ENCODE measurements around the gene SIAH3. TPM values are rescaled to one million over a fixed set of nuclear protein-coding genes. Genes with fewer than 3 reads are reported as not detected.
"Not testable (repeated sequence)": the region's sequence is repeated elsewhere in the genome, so short reads cannot be mapped to it uniquely, and the experiment has no call there.

SIAH3 gene
- total RNA-seq, 2 experiments from 2014 or later = 0.18 to 0.19 TPM

DNA sequence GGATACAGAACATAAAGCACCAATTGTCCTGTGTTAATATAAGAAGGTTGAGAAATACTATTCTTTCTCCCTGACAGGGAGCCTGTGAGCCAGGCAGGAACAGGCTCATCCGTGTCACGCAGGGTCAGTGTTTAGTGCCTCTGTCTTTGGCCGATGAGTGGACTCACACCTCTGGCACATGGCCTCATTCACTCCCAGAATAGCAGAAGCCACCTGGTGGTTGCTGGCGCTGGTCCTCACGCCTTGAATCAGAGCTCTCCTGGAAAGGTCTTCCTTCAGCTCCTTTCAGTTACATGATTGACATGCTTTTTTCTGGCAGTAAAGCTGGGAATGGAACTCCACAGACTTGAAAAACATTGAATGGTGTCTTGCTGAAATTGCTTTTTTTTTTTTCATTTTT lies 28.1 kb upstream of the SIAH3 start:
- intact Hi-C loops (cut with DNase I, micrococcal nuclease) = no loop called here
- ATAC-seq (no peak), DNase-seq (no peak)
- peaks cover 2% of the 10 kb centered on the region for H3K27me3 Mint-ChIP-seq
- H3K4me3 Mint-ChIP-seq = no peak overlapping the region
- no peaks in the 10 kb centered on the region for H3K9me3 Mint-ChIP-seq (ENCODE audit: low read depth)
- H3K36me3 Mint-ChIP-seq (ENCODE audit: low read depth) = no peaks in the 10 kb centered on the region
- CTCF ChIA-PET = interaction anchor here (0.6 to 1.2 kb wide), 3 partner anchors 53 to 178 kb away, joined by 3 to 5 read pairs (median 5); no protein-coding TSS in a partner anchor
- POLR2A ChIA-PET = no interaction called here
- no peaks in the 10 kb centered on the region for H3K4me1 Mint-ChIP-seq
- no peak overlapping the region for H3K27ac Mint-ChIP-seq

DNA sequence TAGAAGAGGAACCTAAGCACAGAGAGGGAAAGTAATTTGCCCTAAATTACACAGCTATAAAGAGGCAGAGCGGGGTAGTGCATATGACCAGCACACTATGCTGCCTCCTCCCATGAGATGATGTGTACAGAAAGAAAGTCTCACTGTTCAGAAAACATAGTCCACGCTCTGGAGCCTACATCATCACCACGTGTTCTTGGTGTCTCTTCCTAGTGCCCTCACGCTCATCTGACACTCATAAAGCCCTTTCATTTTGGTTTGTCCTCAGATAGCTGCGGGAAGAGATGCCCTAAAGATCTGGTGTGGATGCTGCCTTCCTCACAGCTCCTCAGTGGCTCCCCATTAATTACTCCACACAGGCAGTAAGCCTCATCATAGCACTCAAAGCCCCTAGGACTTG lies 27.4 kb upstream of the SIAH3 start:
- CTCF ChIA-PET = interaction anchor here (0.6 to 1.2 kb wide), 2 partner anchors 54 to 65 kb away, joined by 3 to 5 read pairs; no protein-coding TSS in a partner anchor
- no peak for ATAC-seq

DNA sequence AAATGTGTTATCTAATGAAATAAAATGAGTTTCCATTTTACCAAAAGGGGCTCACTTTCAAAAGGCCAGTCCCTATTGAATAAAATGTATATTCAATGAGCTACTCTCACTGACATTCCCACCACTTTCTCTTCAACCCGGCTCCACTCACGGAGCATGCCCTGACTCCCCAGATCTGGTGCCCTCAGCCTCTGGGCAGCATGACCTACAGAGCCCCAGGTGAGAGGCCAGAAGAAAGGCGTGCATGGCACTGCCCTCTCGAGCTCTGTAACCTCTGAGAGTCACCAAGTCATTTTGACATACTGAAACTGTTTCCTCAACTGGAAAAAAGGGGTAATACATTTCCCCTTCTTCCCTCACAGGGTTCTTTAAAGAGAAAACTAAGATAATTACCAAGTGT lies 25.2 kb upstream of the SIAH3 start:
- ATAC-seq (no peak), DNase-seq (no peak)
- Mint-ChIP-seq H3K9me3 (ENCODE audit: low read depth) (no peaks in the 10 kb centered on the region), H3K4me3 (no peak overlapping the region), H3K27me3 (no peaks in the 10 kb centered on the region), H3K27ac (no peak overlapping the region), H3K36me3 (ENCODE audit: low read depth) (no peaks in the 10 kb centered on the region), H3K4me1 (no peaks in the 10 kb centered on the region)
- intact Hi-C loops (cut with DNase I, micrococcal nuclease) = no loop called here
- POLR2A ChIA-PET = no interaction called here
- CTCF ChIA-PET = no interaction called here

More for the DNA sequence above, 27.4 kb upstream of the SIAH3 start:
- POLR2A ChIA-PET = no interaction called here
- Mint-ChIP-seq H3K4me3 (no peak overlapping the region), H3K27ac (no peak overlapping the region), H3K36me3 (ENCODE audit: low read depth) (no peaks in the 10 kb centered on the region), H3K9me3 (ENCODE audit: low read depth) (no peaks in the 10 kb centered on the region), H3K27me3 (peaks cover 2% of the 10 kb centered on the region), H3K4me1 (no peaks in the 10 kb centered on the region)
- DNase-seq = no peak
- intact Hi-C loops (cut with DNase I, micrococcal nuclease) = no loop called here

DNA sequence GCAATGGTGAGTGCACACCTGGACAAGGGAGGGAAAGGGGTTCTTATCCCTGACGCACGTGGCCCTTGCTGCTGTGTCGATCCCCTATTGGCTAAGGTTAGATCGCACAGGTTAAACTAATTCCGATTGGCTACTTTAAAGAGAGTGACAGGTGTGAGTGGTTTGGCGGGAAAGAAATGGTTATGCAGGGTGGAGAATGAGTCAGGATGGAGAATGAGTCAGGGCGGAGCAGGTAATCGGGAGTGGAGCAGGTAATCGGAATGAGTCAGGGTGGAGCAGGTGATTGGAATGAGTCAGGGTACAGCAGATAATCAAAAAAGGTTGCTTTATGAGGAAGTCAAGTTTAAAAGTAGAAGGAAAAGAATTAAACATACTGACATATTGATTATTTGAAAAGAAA lies 24.4 kb upstream of the SIAH3 start:
- intact Hi-C loops (cut with DNase I, micrococcal nuclease) = no loop called here
- ChIA-PET CTCF (no interaction called here), POLR2A (no interaction called here)
- DNase-seq (no peak), ATAC-seq (no peak)
- Mint-ChIP-seq H3K27ac (no peak overlapping the region), H3K4me1 (no peaks in the 10 kb centered on the region), H3K4me3 (no peak overlapping the region), H3K9me3 (ENCODE audit: low read depth) (no peaks in the 10 kb centered on the region), H3K36me3 (ENCODE audit: low read depth) (no peaks in the 10 kb centered on the region), H3K27me3 (no peaks in the 10 kb centered on the region)

DNA sequence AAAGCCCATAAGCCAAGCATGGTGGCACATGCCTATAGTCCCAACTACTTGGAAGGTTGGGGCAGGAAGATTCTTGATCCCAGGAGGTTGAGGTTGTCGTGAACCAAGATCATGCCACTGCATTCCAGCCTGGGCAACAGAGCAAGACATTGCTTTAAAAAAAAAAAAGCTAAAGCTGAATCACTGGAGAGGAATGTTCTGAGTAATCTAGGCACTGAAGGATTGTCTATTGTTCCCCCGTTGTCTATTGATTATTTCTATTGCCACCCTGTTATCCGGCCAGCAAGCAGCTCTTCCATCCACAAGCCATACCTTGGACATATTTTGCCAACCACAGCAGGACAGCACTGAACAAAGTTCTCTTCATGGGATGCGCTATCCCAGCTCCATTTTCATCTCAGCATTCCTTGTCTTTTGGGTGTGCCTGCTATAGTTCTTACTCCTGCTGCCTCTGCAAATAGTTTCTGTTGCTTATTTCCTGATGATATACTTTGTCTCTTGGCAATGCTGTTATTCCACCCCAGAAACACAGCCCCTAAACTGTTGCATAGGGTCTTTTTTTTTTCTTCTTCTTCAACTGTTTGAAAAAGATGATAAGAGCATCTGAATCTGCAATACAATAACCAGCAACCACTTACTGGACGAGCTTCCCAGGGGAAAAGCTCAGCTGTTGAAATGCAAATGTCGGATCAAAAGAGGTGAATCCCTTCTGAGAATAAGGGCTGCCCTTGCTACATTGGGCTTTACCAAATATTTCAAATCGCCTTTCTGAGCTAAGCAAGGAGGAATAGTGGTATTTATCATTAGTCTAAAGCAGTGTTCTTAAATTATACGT lies 22.2 kb upstream of the SIAH3 start:
- Mint-ChIP-seq H3K36me3 (ENCODE audit: low read depth) (no peaks in the 10 kb centered on the region), H3K4me3 (no peak overlapping the region), H3K4me1 (no peaks in the 10 kb centered on the region), H3K27ac (no peak overlapping the region), H3K9me3 (ENCODE audit: low read depth) (no peaks in the 10 kb centered on the region), H3K27me3 (no peaks in the 10 kb centered on the region)
- CTCF ChIA-PET = interaction anchor here (0.5 to 1.1 kb wide), 3 partner anchors 13 to 294 kb away, joined by 3 read pairs; no protein-coding TSS in a partner anchor
- POLR2A ChIA-PET = interaction anchor here (0.5 kb wide), 1 partner anchor 23 kb away, joined by 5 read pairs; no protein-coding TSS in a partner anchor
- DNase-seq (no peak), ATAC-seq (no peak)
- intact Hi-C loops (cut with DNase I, micrococcal nuclease) = no loop called here

DNA sequence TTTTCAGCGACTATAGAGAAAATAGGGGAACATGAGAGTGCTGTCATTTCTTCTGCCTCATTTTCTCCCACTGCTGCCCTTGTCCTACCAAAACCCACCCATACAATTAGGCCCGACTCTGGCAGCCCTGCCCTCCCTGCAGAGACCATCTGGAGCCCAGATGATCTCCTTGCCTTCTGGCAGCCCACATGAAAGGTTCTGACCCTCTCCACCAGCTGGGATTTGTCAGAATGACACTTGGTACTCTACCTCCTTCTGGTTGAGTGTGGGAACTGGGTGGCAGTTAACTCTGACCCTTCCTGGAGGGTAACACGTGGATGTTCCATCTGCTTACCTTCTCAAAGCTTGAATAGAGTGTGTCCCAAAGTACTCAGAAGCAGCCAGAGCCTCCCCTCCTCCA lies 21.0 kb upstream of the SIAH3 start:
- no peak for ATAC-seq
- Mint-ChIP-seq H3K27ac (no peak overlapping the region), H3K4me1 (no peaks in the 10 kb centered on the region), H3K27me3 (no peaks in the 10 kb centered on the region), H3K36me3 (ENCODE audit: low read depth) (no peaks in the 10 kb centered on the region), H3K9me3 (ENCODE audit: low read depth) (no peaks in the 10 kb centered on the region), H3K4me3 (no peak overlapping the region)
- intact Hi-C loops (cut with DNase I, micrococcal nuclease) = no loop called here
- POLR2A ChIA-PET = no interaction called here
- CTCF ChIA-PET = interaction anchor here (0.5 kb wide), 1 partner anchor 181 kb away, joined by 3 read pairs; no protein-coding TSS in a partner anchor
- no peak for DNase-seq

DNA sequence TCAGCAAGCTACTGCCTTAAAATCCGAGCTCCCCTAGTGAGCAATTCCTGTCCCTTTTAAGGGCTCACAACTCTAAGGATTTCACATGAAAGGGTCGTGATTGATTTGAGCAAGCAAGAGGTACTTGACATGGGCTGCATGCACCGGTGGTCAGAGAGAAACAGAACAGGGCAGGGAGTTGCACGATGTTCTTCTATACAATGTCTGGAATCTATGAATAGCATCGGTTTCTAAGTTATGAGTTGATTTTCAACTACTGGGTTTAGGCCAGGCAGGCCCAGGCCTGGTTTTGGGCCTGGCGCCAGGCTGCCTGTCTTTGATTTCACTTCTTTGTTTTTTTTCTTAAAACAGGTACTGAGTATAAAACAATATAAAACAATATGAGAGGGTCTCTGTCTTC lies 19.6 kb upstream of the SIAH3 start:
- H3K9me3 Mint-ChIP-seq (ENCODE audit: low read depth); intact Hi-C loops (cut with DNase I, micrococcal nuclease); H3K4me1 Mint-ChIP-seq; H3K36me3 Mint-ChIP-seq (ENCODE audit: low read depth); H3K4me3 Mint-ChIP-seq; ATAC-seq; H3K27ac Mint-ChIP-seq; H3K27me3 Mint-ChIP-seq; POLR2A ChIA-PET; DNase-seq: not testable (repeated sequence)
- CTCF ChIA-PET = interaction anchor here (0.6 kb wide), 1 partner anchor 45 kb away, joined by 3 read pairs; no protein-coding TSS in a partner anchor

DNA sequence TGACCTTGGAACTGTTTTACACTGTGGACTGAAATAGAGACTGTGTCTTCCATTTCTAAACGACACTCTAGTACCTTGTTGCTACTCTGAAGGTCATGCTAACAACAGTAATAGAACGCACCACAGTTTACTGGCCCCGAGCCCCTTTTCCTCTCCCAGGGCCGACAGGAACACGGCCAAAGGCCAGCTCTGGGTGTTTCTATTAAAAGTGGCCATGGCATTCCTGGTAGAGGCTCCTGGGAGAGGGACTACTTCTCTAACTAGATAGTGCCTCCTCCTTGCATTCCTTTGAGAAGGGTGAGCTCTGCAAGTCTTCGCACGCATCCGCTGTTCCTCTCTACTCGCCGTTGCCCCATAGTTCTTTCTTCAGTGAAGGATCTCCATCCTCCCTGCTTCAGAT lies 18.7 kb upstream of the SIAH3 start:
- Mint-ChIP-seq H3K27me3 (no peaks in the 10 kb centered on the region), H3K9me3 (ENCODE audit: low read depth) (no peaks in the 10 kb centered on the region), H3K27ac (no peak overlapping the region), H3K4me3 (no peak overlapping the region), H3K36me3 (ENCODE audit: low read depth) (no peaks in the 10 kb centered on the region), H3K4me1 (no peaks in the 10 kb centered on the region)
- ChIA-PET POLR2A (no interaction called here), CTCF (interaction anchor here (0.6 kb wide), 2 partner anchors 65 to 884 kb away, joined by 3 read pairs; no protein-coding TSS in a partner anchor)
- DNase-seq (no peak), ATAC-seq (no peak)
- intact Hi-C loops (cut with DNase I, micrococcal nuclease) = no loop called here

DNA sequence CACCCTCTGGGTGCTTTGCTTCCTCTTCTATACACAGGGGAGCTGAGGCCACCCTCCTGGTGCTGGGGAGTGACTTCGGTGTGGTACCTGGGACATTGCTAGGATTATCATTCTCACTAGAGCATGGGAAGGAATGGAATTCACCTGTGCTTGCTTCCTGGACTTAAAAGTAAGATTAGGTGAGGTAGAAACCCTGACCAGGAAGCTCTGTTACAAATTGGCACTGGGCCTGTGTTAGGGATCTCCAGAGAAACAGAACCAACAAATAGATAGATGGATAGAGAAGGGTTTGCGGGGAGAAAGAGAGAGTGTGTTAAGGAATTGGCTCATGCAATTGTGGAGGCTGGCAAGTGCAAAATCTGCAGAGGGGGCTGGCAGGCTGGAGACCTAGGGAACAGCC lies 13.9 kb upstream of the SIAH3 start:
- no peak overlapping the region for H3K27ac Mint-ChIP-seq
- no peak for DNase-seq
- intact Hi-C loops (cut with DNase I, micrococcal nuclease) = no loop called here
- ChIA-PET CTCF (interaction anchor here (1.3 kb wide), 1 partner anchor 137 kb away, joined by 4 read pairs; no protein-coding TSS in a partner anchor), POLR2A (interaction anchor here (0.7 kb wide), 1 partner anchor 11 kb away, joined by 3 read pairs; no protein-coding TSS in a partner anchor)
- no peaks in the 10 kb centered on the region for H3K27me3 Mint-ChIP-seq
- H3K9me3 Mint-ChIP-seq (ENCODE audit: low read depth) = no peaks in the 10 kb centered on the region
- H3K4me3 Mint-ChIP-seq = no peak overlapping the region
- no peak for ATAC-seq
- H3K4me1 Mint-ChIP-seq = no peaks in the 10 kb centered on the region
- no peaks in the 10 kb centered on the region for H3K36me3 Mint-ChIP-seq (ENCODE audit: low read depth)

DNA sequence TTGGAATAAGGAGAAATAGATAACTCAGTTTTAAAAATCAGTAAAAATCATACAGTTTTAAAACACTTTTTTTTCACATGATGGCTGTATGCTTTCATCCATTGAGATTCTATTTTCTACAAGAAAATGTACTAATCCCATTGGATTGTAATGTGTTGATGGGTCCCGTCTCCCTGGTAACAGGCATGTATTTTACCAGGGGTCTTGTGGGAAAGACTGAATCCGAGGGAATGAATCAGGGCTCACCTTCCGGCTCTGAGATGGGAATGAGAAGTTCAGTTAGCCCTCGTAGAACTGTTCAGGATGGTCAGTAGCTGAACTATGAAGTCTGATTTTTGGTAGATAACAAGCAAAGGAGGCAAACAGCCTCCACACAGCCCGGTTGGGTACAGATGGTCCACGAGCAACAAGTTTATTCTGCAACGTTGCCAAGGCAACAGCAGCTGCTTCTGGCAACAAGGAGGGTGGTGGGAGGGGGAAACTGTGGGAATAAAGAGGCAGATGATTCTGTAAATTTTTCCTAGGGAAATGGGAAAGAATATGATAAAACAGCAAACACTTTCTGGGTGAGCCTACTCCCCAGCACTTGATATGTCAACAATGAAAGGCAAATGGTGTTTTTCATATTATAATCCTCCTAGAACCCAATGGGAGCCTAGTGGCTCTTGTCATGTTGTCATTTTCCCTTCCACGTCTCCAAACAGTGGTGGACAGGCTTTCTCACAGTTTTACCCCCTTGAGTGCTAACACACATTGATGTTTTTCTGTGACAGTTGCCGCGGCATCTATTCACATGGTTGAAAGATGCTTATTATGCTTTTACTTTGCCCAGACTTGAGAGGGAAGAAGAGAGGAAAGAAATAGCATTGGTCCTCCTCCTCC lies 12.4 kb upstream of the SIAH3 start:
- no peak overlapping the region for H3K27ac Mint-ChIP-seq
- H3K36me3 Mint-ChIP-seq (ENCODE audit: low read depth) = no peaks in the 10 kb centered on the region
- no peaks in the 10 kb centered on the region for H3K27me3 Mint-ChIP-seq
- intact Hi-C loops (cut with DNase I, micrococcal nuclease) = no loop called here
- DNase-seq = no peak
- no peak overlapping the region for H3K4me3 Mint-ChIP-seq
- ChIA-PET POLR2A (no interaction called here), CTCF (no interaction called here)
- ATAC-seq = no peak
- no peaks in the 10 kb centered on the region for H3K9me3 Mint-ChIP-seq (ENCODE audit: low read depth)
- peaks cover 4% of the 10 kb centered on the region for H3K4me1 Mint-ChIP-seq

DNA sequence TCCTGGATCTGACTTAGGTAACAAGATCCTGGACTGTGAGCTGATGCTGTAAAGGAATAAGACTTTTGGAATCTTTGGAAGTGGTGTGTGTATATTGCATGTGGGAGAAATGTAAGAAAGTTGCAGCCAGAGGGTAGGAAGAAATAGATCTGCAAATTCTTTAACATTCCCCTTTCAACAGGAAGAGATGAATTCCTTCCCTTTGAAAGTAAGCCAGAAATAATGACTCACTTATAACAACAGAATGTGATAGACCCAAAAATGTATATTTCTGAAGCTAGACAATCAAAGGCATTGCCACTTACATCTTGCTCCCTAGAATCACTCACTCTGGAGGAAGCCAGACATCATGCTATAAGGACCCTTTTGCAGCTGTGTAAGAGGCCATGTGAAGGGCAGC lies 9.8 kb upstream of the SIAH3 start:
- ATAC-seq (no peak), DNase-seq (no peak)
- Mint-ChIP-seq H3K27ac (no peak overlapping the region), H3K4me3 (no peak overlapping the region), H3K36me3 (ENCODE audit: low read depth) (no peaks in the 10 kb centered on the region), H3K9me3 (ENCODE audit: low read depth) (no peaks in the 10 kb centered on the region), H3K27me3 (no peaks in the 10 kb centered on the region), H3K4me1 (peaks cover 4% of the 10 kb centered on the region)
- CTCF ChIA-PET = no interaction called here
- intact Hi-C loops (cut with DNase I, micrococcal nuclease) = no loop called here
- POLR2A ChIA-PET = interaction anchor here (0.8 kb wide), 1 partner anchor 219 kb away, joined by 4 read pairs; no protein-coding TSS in a partner anchor
